ENCODE results near the gene METAP1.
"Not testable (repeated sequence)": the region's sequence is repeated elsewhere in the genome, so short reads cannot be mapped to it uniquely, and the experiment has no call there.

METAP1 gene

DNA sequence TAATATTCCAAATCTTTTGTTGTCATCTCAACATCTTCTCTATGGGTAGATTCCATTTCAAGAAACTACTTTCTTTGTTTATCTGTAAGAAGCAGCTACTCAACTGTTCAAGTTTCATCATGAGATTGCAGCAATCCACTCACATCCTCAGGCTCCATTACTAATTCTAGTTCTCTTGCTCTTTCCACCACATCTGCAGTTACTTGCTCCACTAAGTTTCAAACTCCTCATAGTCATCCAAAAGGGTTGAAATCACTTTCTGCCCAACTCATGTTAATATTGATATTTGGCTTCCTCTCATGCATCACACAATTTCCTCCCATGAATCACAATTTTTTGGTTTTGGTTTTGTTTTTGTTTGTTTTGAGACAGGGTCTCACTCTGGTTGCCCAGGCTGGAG is 57.4 kb downstream of the METAP1 start:
- Mint-ChIP-seq H3K27me3 (no peaks in the 10 kb centered on the region), H3K27ac (no peak overlapping the region), H3K36me3 (ENCODE audit: low read depth) (peaks cover 78% of the 10 kb centered on the region), H3K9me3 (no peaks in the 10 kb centered on the region), H3K4me3 (no peak overlapping the region), H3K4me1 (ENCODE audit: low read depth) (peaks cover 8% of the 10 kb centered on the region)
- intact Hi-C loops (cut with micrococcal nuclease) = no loop called here

DNA sequence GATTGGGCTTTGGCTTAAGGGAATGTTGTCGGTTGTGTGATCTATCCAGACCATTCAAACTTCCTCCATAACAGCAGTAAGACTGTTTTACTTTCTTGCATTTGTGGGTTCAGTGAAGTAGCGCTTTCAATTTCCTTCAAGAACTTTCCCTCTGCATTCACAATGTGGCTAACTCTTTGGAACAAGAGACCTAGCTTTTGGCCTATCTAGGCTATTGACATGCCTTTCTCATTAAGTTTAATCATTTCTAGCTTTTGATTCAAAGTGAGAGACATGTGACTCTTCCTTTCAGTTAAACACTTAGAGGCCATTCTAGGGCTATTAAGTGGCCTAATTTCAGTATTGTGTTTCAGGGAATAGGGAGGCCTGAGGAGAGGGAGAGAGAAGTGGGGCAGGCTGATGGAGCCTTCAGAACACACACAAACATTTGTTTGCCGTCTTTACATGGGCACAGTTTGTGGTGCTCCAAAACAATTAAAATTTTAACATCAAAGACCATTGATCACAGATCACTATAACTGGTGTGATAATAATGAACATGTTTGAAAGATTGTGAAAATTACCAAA is 59.0 kb downstream of the METAP1 start:
- intact Hi-C loops (cut with micrococcal nuclease) = loop anchor here (2.0 kb wide), 1 partner anchor 588 kb away; no protein-coding TSS in a partner anchor
- no peaks in the 10 kb centered on the region for H3K9me3 Mint-ChIP-seq
- no peaks in the 10 kb centered on the region for H3K27me3 Mint-ChIP-seq
- H3K36me3 Mint-ChIP-seq (ENCODE audit: low read depth) = peaks cover 77% of the 10 kb centered on the region
- H3K4me1 Mint-ChIP-seq (ENCODE audit: low read depth) = peaks cover 8% of the 10 kb centered on the region
- no peak overlapping the region for H3K27ac Mint-ChIP-seq
- H3K4me3 Mint-ChIP-seq = no peak overlapping the region

- peaks cover 8% of the 10 kb centered on the region for H3K4me1 Mint-ChIP-seq (ENCODE audit: low read depth)
- peaks cover 74% of the 10 kb centered on the region for H3K36me3 Mint-ChIP-seq (ENCODE audit: low read depth)
- intact Hi-C loops (cut with micrococcal nuclease) = loop anchor here (5.0 kb wide), 2 partner anchors 121 to 906 kb away; no protein-coding TSS in a partner anchor
- H3K4me3 Mint-ChIP-seq = no peak overlapping the region
- no peaks in the 10 kb centered on the region for H3K27me3 Mint-ChIP-seq
- H3K9me3 Mint-ChIP-seq = no peaks in the 10 kb centered on the region
- no peak overlapping the region for H3K27ac Mint-ChIP-seq
Measured at GRCh38 chr4:99058228-99058627, 62.7 kb downstream of the METAP1 start.

GRCh38 chr4:99059550-99059949 is 64.0 kb downstream of the METAP1 start:
- H3K9me3 Mint-ChIP-seq = no peaks in the 10 kb centered on the region
- H3K4me1 Mint-ChIP-seq (ENCODE audit: low read depth) = peaks cover 8% of the 10 kb centered on the region
- no peak overlapping the region for H3K4me3 Mint-ChIP-seq
- no peaks in the 10 kb centered on the region for H3K27me3 Mint-ChIP-seq
- H3K36me3 Mint-ChIP-seq (ENCODE audit: low read depth) = peaks cover 74% of the 10 kb centered on the region
- peak overlapping the region; percentile 5 for H3K27ac Mint-ChIP-seq
- intact Hi-C loops (cut with micrococcal nuclease) = loop anchor here (5.0 kb wide), 2 partner anchors 122 to 907 kb away; no protein-coding TSS in a partner anchor

GRCh38 chr4:99061048-99061700 is 65.7 kb downstream of the METAP1 start:
- no peak overlapping the region for H3K27ac Mint-ChIP-seq

DNA sequence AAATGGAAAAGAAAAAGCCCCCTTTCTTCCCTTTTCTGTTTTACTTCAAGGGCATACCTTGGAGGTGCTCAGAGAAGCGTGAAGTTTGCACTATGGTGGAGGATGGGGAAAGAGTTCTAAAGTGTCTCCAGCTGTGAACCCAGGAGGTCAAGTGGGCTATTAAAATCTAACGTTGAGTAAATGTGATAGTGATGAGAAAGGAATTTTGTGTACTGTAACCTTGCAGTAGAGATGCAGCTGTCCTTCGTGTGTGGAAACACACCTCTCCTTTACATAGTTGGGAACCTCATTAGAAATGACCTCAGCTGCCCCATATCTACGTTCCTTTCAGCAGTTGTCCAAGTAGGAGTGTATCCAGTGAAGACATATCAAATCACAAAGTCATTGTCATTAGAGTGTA is 66.6 kb downstream of the METAP1 start:
- Mint-ChIP-seq H3K27me3 (no peaks in the 10 kb centered on the region), H3K9me3 (no peaks in the 10 kb centered on the region), H3K27ac (no peak overlapping the region), H3K4me3 (no peak overlapping the region), H3K4me1 (ENCODE audit: low read depth) (no peaks in the 10 kb centered on the region), H3K36me3 (ENCODE audit: low read depth) (peaks cover 66% of the 10 kb centered on the region)
- intact Hi-C loops (cut with micrococcal nuclease) = no loop called here

More at GRCh38 chr4:99061048-99061700, 65.7 kb downstream of the METAP1 start:
- Mint-ChIP-seq H3K4me3 (no peak overlapping the region), H3K27me3 (no peaks in the 10 kb centered on the region), H3K36me3 (ENCODE audit: low read depth) (peaks cover 71% of the 10 kb centered on the region), H3K4me1 (ENCODE audit: low read depth) (peaks cover 2% of the 10 kb centered on the region), H3K9me3 (no peaks in the 10 kb centered on the region)
- intact Hi-C loops (cut with micrococcal nuclease) = no loop called here

DNA sequence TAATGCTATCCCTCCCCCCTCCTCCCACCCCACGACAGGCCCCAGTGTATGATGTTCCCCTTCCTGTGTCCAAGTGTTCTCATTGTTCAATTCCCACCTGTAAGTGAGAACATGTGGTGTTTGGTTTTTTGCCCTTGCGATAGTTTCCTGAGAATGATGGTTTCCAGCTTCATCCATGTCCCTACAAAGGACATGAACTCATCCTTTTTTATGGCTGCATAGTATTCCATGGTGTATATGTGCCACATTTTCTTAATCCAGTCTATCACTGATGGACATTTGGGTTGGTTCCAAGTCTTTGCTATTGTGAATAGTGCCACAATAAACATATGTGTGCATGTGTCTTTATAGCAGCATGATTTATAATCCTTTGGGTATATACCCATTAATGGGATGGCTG is 70.0 kb downstream of the METAP1 start:
- H3K9me3 Mint-ChIP-seq; H3K27me3 Mint-ChIP-seq; H3K4me3 Mint-ChIP-seq; H3K4me1 Mint-ChIP-seq (ENCODE audit: low read depth); H3K27ac Mint-ChIP-seq; intact Hi-C loops (cut with micrococcal nuclease): not testable (repeated sequence)
- peaks cover 42% of the 10 kb centered on the region for H3K36me3 Mint-ChIP-seq (ENCODE audit: low read depth)

DNA sequence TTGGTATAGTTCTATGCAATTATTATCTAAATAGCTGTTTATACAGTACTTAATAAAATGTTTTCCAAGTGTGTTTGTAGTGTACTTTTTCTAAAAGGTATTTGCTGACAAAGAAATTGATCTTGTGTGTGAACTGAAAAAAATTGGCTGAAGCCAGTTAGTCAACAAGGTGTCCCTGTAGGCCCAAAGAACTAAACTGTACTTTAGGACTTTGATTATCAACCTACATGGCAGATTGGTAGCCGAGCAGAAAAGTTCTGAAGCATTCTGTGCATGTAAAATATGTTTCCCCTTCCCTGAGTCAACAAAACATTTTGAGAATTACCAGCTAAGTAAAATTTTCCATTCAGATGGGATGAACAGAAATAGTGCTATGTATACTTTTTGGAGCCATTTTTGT is 72.1 kb downstream of the METAP1 start:
- H3K27me3 Mint-ChIP-seq = no peaks in the 10 kb centered on the region
- no peak overlapping the region for H3K4me3 Mint-ChIP-seq
- H3K9me3 Mint-ChIP-seq = no peaks in the 10 kb centered on the region
- peaks cover 39% of the 10 kb centered on the region for H3K36me3 Mint-ChIP-seq (ENCODE audit: low read depth)
- no peak overlapping the region for H3K27ac Mint-ChIP-seq
- intact Hi-C loops (cut with micrococcal nuclease) = no loop called here
- no peaks in the 10 kb centered on the region for H3K4me1 Mint-ChIP-seq (ENCODE audit: low read depth)

DNA sequence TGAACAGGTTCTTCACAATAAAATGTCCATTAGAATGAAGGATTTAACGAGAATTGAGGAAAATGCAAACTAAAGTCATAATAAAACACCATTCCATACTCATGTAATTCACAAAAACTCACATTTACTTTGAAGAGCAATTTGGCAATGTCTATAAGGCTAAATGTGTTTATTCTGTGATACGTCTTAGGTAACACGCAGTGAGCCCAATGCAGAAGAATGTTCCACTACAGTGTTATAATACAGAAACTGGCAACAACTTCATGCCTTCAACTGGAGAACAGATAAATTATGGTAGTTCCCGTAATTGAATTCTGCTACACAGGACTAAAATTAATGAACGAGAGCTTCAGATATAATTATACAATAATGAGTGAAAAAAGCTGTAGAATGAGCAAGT is 75.6 kb downstream of the METAP1 start:
- H3K9me3 Mint-ChIP-seq = no peaks in the 10 kb centered on the region
- H3K27me3 Mint-ChIP-seq = no peaks in the 10 kb centered on the region
- H3K36me3 Mint-ChIP-seq (ENCODE audit: low read depth) = peaks cover 59% of the 10 kb centered on the region
- no peak overlapping the region for H3K4me3 Mint-ChIP-seq
- H3K27ac Mint-ChIP-seq = no peak overlapping the region
- H3K4me1 Mint-ChIP-seq (ENCODE audit: low read depth) = no peaks in the 10 kb centered on the region
- intact Hi-C loops (cut with micrococcal nuclease) = no loop called here

DNA sequence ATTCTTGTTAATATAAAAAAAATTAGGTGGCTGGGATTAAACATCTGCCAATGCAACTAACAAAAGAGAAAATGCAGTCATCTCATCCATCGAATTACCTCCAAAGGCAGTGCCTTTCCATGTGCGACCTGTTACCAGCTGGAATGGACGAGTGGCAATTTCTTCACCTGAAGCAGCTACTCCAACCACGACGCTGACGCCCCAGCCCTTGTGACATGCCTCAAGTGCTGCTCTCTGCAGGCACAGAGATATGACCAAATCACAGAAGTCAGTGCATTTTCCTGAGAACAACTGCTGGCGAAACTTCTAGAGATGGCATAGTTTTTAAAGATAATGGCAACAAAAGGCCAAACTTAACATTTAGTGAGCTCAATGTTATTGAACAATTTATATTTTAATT is 79.3 kb downstream of the METAP1 start:
- Mint-ChIP-seq H3K9me3 (no peaks in the 10 kb centered on the region), H3K36me3 (ENCODE audit: low read depth) (peaks cover 86% of the 10 kb centered on the region), H3K4me3 (no peak overlapping the region), H3K4me1 (ENCODE audit: low read depth) (no peaks in the 10 kb centered on the region), H3K27me3 (no peaks in the 10 kb centered on the region), H3K27ac (no peak overlapping the region)
- intact Hi-C loops (cut with micrococcal nuclease) = no loop called here

DNA sequence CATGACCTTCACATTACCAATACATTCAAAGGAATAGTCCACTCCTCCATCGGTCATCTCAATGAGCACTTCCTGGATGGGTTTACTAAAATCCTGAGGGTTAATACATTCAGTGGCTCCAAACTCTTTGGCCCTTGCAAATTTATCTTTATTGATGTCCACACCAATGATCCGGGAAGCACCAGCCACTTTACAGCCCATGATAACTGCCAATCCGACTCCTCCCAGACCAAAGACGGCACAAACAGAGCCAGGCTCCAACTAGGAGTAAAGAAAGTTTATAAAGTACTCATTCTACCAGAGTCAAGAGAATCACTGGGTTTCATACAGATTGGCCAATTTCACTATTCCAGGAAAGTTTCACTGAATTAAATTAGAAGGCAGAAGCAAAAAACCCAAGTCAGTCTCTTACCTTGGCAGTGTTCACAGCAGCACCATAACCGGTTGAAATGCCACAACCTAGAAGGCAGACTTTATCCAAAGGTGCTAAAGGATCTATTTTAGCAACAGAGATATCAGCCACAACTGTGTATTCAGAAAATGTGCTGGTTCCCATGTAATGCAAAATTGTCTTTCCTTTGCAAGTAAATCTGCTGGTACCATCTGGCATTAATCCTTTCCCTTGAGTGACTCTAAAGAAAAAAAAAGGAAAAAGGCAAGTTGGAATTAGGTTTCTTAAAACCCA is 80.9 kb downstream of the METAP1 start:
- intact Hi-C loops (cut with micrococcal nuclease) = no loop called here
- peaks cover 96% of the 10 kb centered on the region for H3K36me3 Mint-ChIP-seq (ENCODE audit: low read depth)
- no peaks in the 10 kb centered on the region for H3K9me3 Mint-ChIP-seq
- no peaks in the 10 kb centered on the region for H3K27me3 Mint-ChIP-seq
- H3K27ac Mint-ChIP-seq = no peak overlapping the region
- H3K4me1 Mint-ChIP-seq (ENCODE audit: low read depth) = no peaks in the 10 kb centered on the region
- H3K4me3 Mint-ChIP-seq = no peak overlapping the region

- peaks cover 96% of the 10 kb centered on the region for H3K36me3 Mint-ChIP-seq (ENCODE audit: low read depth)
- H3K27me3 Mint-ChIP-seq = no peaks in the 10 kb centered on the region
- H3K9me3 Mint-ChIP-seq = no peaks in the 10 kb centered on the region
- H3K4me3 Mint-ChIP-seq = no peak overlapping the region
- no peak overlapping the region for H3K27ac Mint-ChIP-seq
- intact Hi-C loops (cut with micrococcal nuclease) = no loop called here
- no peaks in the 10 kb centered on the region for H3K4me1 Mint-ChIP-seq (ENCODE audit: low read depth)
Measured at GRCh38 chr4:99077177-99077576, 81.7 kb downstream of the METAP1 start.

DNA sequence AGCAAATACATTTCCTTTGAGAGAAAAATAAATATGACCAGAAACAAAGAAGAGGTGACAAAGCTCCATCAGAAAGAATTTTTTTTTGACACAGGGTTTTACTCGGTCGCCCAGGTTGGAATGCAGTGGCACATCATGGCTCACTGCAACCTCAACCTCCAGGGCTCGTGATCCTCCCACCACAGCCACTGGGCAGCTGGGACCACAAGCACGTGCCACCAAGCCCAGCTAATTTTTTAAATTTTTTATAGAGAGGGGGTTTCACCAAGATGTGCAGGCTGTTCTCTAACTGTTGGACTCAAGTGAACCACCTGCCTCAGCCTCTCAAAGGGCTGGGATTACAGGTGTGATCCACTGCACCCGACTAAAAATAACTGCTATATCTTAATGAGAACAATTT is 82.8 kb downstream of the METAP1 start:
- Mint-ChIP-seq H3K9me3 (no peaks in the 10 kb centered on the region), H3K27ac (no peak overlapping the region), H3K4me3 (no peak overlapping the region), H3K27me3 (no peaks in the 10 kb centered on the region), H3K36me3 (ENCODE audit: low read depth) (peaks cover 96% of the 10 kb centered on the region), H3K4me1 (ENCODE audit: low read depth) (no peaks in the 10 kb centered on the region)
- intact Hi-C loops (cut with micrococcal nuclease) = no loop called here

GRCh38 chr4:99078931-99079624 is 83.6 kb downstream of the METAP1 start:
- Mint-ChIP-seq H3K4me1 (ENCODE audit: low read depth) (no peaks in the 10 kb centered on the region), H3K27me3 (no peaks in the 10 kb centered on the region), H3K27ac (no peak overlapping the region), H3K4me3 (no peak overlapping the region), H3K9me3 (no peaks in the 10 kb centered on the region), H3K36me3 (ENCODE audit: low read depth) (peaks cover 96% of the 10 kb centered on the region)
- intact Hi-C loops (cut with micrococcal nuclease) = no loop called here

All from dendritic cell treated with granulocyte-macrophage colony-stimulating factor and Interleukin-4, amounts not matched to agents 40 ng/mL and 50 ng/mL, for 4 days (primary cell).